Astrocyte of the spinal cord (primary cell): ENCODE measurements around the gene SUB1.

Source experiments
- DNase-seq: peaks from one replicate; pipeline ENCODE4 v3.0.0; 2011; ENCODE audit warnings: low read depth, low spot score
- H3K4me3 ChIP-seq: 2 replicates; pipeline ENCODE4 v1.5.1; 2011; ENCODE audit warnings: low read depth, mild to moderate bottlenecking, low read length, moderate library complexity
- CTCF ChIP-seq: IDR thresholded peaks from 2 replicates; pipeline ENCODE4 v1.5.1; 2012; ENCODE audit warnings: low read depth, mild to moderate bottlenecking, low read length, inconsistent platforms
- in situ Hi-C: cut with HindIII; loops from 2 replicates; pipeline ENCODE4 v1.10.0; 2017; ENCODE audit warnings: low sequenced_read_pairs

The SUB1 gene

DNA sequence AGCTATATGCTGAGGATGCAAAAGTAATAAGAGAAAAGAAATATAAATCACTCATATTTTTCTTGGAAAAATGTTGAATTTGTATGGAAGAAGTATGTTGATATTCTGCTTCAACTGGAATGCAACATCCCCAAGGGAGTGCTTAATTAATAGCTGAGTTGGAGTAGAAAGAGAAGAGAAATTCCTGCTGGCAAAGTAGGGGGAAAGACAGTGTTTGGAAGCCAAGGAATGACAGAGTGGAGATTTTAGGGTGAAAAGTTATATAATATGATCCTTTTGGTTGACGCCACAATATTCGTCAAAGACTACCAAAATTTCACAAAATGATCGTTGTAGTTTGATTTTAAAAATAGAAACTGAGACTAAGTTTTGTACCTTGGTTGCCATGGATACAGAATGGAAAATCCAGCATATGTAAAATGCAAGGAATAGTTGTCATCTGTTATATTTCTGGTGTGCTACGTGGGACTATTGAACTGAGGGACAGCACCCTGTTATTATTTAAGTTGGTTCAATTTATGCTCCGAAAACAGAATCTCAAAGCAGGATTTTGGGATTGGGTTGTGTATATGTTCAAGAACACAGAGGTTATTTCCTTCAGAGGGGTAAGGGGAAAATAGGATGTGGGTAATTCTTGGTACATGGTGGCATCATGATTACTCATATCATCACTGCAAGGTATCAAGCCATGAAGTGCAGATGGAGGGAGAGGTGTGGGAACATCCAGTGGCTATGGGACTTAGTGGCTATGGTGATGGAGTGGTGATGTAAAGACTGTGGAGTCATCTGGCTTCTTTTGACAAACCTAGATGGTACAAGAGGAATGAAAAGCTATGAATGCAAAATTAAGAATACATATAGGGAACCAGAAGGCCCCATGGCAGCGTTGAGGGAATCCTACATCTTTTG lies 61.0 kb downstream of the SUB1 start:
- no peak overlapping the region for H3K4me3 ChIP-seq
- TF ChIP-seq CTCF, result no peak
- in situ Hi-C loops, result no loop called here
- no peak for DNase-seq

GRCh38 chr5:32651088-32651487 lies 65.7 kb downstream of the SUB1 start:
- in situ Hi-C loops, result no loop called here
- DNase-seq, result no peak
- no peak for TF ChIP-seq CTCF
- H3K4me3 ChIP-seq, result no peak overlapping the region

GRCh38 chr5:32651638-32652037 lies 66.3 kb downstream of the SUB1 start:
- H3K4me3 ChIP-seq, result no peak overlapping the region
- in situ Hi-C loops, result no loop called here
- no peak for TF ChIP-seq CTCF
- no peak for DNase-seq
